HK-2 (cell line): ENCODE results near the gene NCR2.
A peak's percentile ranks its signal among the peaks of the same experiment; 100 is the strongest.

ENCODE experiments used
- DNase-seq: peaks from one replicate; pipeline ENCODE4 v3.0.0-alpha.2; 2018; ENCODE audit not compliant: unreplicated experiment

NCR2 gene

GRCh38 chr6:41359617-41360313, 24.4 kb downstream of the NCR2 start:
- DNase-seq, result no peak

DNA sequence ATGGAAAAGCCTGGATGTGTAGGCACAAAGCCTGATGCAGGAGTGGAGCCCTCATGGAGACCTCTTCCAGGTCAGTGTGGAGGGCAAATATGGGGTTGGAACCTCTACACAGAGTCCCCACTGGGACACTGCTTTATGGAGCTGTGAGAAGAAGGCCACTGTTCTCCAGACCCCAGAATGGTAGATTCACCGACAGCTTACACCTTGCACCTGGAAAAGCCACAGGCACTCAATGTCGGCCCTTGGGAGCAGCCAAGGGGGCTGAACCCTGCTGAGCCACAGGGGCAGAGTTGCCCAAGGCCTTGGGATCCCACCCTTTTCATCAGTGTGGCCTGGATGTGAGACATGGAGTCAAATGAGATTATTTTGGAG, 24.9 kb downstream of the NCR2 start:
- DNase-seq, result no peak

- no peak for DNase-seq
These were observed 30.7 kb downstream of the NCR2 start for GRCh38 chr6:41366150-41366549.

GRCh38 chr6:41367061-41367460, 31.7 kb downstream of the NCR2 start:
- DNase-seq, result no peak

DNA sequence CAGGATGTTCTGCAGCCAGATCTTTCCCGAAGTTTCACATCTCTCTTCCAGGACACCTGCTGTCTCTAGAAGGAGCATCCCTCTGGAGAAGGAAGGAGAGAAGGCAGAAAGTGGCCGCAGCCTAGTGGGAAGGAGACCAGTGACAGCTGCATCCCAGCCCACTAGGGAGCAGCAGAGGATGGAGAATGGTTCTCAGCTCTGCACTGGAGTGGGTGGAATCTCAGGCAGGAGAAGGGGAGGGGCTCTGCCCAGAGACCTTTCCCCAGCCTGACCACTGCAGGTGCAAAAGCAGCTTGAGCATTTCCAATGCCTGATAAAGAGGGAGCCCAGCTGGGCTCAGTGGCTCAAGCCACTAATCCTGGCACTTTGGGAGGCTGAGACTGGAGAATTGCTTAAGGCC, 32.3 kb downstream of the NCR2 start:
- DNase-seq, result peak; percentile 33

DNA sequence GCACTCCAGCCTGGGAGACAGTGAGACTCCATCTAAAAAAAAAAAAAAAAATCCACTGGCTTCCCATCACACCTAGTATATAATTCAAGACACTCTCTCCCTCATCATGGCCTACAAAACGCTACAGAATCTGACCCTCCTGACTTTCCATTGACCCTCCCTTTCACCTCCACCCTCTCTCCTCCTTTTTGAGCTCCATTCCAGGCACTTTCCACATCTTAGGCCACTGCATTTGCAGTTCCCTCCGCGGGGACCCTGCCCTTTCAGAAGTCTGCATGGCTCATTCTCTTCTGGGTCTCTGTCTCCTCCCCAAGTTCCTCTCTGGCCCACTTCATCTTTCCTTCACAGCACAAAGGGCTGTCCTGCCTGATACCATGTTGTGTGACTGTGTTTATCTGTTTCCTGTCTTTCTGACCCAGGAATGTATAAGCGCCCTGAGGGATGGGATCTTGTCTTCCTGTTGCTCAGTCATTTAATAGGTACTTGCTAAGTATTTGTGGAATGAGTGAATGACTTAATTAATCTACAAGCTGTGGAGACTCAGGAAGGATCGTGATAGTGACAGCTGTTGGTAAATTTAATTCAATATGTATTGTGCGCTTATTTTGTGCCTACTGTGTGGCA, 35.2 kb downstream of the NCR2 start:
- DNase-seq, result no peak

DNA sequence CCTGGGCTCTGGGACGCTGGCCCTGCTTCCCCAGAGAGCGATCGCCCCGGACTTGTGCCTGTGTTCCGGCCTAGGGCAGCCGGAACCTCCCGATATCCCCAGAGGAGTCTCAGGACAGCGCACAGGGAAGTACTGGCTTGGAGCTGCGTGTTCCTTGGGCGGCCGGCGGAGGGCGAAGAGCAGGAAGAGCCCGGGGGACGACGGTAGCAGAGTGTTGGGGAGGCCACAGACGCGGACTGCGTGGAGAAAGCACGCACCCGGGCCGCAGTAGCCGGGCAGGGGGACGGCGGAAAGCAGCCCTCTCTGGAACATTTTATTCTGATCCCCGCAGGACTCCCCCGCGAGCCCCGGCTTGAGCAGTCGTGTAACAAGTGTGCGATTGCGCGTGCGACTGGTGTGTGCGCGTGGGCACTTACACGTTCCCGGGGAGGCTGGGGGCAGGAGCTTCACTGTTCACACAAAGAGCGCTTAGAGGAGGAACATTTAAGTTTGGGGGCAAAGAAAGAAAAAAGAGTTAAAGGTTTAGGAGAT, 36.1 kb downstream of the NCR2 start:
- DNase-seq, result peak; percentile 51

DNA sequence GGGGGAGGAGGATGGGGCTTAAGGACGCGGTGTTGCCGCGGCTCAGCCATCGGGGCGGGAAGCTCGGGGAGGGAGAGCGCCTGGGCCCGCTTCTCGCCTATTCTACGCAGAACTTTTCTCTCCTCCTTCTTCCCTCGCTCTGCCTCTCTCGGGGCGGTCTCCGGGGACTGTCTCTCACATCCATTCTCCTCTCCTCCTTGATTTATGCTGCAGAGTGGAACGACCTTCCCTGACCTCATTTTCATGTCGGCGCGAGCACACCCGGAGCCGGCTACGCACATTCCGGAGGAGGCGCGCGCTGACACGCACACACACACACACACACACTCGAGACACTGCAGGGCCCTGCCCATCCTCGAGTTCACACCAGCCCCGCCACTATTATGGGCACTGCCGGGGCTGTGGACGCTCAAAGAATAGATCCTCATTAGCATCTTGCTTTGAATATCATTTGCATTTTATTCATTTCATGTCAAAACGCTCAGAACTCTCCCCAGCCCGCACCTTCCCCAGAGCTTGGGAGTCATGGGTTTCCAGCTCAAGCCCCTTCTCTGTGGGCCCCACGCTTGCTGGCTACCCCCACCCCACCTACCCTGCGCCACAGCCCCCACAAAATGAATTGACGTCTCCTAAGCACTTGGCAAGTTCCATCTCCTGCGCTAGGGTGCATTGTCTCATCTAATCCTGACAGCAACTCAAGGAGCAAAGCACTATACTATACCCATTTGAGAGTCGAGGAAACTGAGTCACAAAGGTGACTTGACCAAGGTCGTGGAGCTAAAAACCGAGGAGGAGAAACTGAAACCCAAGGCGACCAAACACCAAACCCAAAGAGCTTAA, 36.8 kb downstream of the NCR2 start:
- no peak for DNase-seq

- no peak for DNase-seq
These were observed 37.6 kb downstream of the NCR2 start for GRCh38 chr6:41372832-41373626.

GRCh38 chr6:41373627-41373918, 38.2 kb downstream of the NCR2 start:
- DNase-seq, result no peak

- DNase-seq, result no peak
These were observed 38.7 kb downstream of the NCR2 start for GRCh38 chr6:41373919-41374617.

DNA sequence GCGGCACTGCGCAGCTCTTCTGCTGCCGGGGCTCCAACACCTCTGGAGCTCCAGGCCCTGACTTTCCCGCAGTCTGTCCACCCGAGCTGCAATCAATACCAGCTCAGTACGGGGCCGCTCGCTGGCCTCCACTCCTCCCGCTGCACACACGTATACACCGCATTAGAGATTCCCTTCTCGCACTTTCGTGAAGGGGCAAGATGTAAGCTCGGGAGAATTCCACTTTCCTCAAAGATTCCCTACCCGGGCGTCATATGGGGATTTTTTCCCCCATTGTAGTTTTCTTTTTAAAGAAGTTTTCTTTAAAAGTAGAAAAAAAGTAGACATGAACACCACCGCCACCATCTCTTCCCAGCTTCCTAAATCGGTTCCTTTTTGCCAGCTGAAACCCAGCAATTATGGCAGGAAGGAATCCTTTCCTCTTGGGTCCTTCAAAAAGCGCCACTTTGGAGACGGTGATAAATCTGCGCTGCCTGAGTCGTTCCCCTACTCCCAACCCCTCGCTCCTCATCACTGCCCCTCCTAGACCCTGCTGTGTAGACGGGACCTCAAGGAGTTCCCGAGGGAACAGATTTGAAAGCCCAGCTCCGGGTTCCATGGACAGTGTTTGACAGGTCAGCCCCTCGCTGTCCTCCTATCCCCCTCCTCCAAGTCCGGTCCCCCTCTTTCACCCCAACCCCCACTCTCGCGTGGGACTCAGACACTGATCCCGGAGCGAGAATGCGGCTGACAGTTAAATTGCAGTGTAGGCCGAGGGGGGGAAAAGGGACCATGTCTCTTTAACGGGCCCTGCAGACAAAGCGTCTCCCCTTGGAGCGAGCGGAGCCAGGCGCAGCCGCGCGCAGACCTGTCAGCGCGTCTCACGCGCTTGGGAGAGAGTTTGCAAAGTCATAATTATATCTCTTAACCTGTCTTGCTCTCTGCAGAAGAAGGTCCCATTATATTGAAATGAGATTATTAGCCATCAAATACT, 39.5 kb downstream of the NCR2 start:
- DNase-seq, result no peak

DNA sequence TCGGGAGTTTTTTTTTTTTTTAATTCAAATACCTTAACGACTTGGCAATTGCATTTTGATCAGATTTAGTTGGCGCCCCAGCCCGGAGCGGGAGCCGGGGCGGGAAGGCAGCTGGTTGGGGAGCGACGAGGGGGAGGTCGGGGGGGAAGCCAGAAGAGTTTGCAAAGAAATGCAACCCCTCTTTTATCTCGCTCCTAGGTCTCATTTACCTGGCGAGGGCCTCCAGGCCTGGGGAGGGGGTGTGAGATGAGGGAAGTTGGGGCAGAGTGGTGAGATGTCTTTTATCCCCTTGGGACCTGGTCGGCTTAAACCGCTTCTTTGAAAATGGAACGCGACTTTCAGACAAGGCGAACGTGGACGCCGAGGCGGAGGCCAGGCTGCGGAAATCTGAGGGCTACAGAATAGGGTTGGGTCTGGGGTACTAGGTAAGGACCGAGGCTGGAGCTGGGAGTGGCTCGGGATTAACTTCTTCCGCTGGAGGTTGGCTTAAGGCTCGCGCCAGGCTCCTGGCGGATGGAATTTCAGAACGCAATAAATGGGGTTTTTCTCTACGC, 40.3 kb downstream of the NCR2 start:
- DNase-seq, result no peak

DNA sequence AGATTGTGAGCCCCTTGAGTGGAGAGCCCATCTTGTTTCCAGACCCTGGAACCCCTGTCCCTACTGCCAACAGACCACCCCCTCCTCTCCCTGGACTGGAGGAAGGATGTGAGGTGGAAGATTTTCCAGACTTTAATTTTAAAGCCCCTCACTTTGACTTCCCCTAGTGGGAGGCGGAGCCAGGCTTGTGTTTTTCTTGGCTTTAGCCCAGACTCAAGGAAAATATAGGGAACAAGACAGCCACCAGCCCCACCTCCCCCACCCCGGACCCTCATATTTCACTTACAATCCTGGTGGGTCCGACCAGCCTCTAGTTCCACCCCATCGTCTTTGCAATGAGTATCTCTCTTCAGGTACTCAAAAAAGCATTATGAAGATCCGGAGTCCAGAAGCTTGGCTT, 40.8 kb downstream of the NCR2 start:
- no peak for DNase-seq

DNA sequence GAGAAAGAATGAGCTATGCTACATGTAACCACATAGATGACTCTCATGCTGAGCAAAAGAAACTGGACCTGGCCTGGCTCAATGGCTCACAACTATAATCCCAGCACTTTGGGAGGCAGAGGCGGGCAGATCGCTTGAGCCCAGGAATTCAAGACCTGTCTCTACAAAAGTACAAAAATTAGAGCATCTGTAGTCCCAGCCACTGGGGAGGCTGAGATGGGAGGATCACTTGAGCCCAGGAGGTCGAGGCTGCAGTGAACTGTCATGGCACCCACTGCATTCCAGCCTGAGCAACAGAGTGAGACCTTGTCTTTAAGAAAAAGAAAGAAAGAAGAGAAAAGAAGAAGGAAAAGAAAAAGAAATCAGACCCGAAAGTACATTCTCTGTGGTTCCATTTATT, 41.7 kb downstream of the NCR2 start:
- DNase-seq, result no peak

- DNase-seq, result no peak
These were observed 43.9 kb downstream of the NCR2 start for GRCh38 chr6:41379306-41379705.

GRCh38 chr6:41386594-41386993, 51.2 kb downstream of the NCR2 start:
- no peak for DNase-seq

DNA sequence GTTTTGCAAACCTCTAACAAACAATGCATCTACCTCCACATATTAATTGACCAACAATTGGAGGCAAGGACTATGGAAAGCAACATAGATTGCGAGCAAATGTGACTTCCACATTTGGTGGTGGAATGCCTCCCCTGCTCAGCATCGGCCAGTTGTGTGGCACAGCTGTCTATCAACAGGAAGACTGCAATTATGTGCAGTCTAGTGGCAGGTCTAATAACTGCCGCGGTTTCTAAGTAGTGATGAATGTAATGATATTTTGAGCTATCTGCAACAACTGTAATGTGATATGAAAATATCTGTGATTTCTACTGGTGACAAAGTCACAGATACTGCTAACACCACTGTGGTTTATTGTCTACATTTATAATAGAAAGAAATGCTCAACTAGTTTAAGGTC, 56.8 kb downstream of the NCR2 start:
- DNase-seq, result no peak

GRCh38 chr6:41396335-41396734, 60.9 kb downstream of the NCR2 start:
- no peak for DNase-seq

GRCh38 chr6:41399424-41399823, 64.0 kb downstream of the NCR2 start:
- no peak for DNase-seq
